Heart left ventricle (tissue), 13 donors: ENCODE results near the gene SEMA6A.

ENCODE experiments used
- POLR2A ChIP-seq, 2 donors: fragments of 450-650 bp; IDR thresholded peaks; one replicate each; pipeline ENCODE4 v1.6.1; 2017; ENCODE audit warnings: antibody characterized with exemption in 2 of 2, mild to moderate bottlenecking in 2 of 2, moderate library complexity in 2 of 2
- TF ChIP-seq, protein P1 (sequence below), 12 donors: fragments of 200-600 bp; sonication (generic) in 4 of 12; IDR thresholded peaks; one replicate each; pipeline versions ENCODE4 v1.5.0 to v1.8.0; 2018 to 2022; ENCODE audit warnings: antibody characterized with exemption in 12 of 12, mild to moderate bottlenecking in 5 of 12
- donor health status: ischemic (EF 13 %, LVEDD 7.1; RV severe dilation, severe dysfunction).
- donor health status: DM: no; HTN: yes; CAD: no.
- donor health status: DM: no; HTN: no; CAD: no.
- donor health status: ischemic (EF 25% LVEDD 6.9; RV normal size, moderate dysfunction).
- donor health status: ischemic (EF 25% LVEDD 5.7; RV mildly dilated, moderate dysfunction).
- donor health status: ischemic (EF 35%, LVEDD 5.7; RV mildly dilated, moderate dysfunction).
- donor health status: nonischemic (EF 11% LVEDD 7.7; RV severe dilation, severe dysfunction).
- donor health status: DM: yes; HTN: yes; CAD: no.
- donor health status: PGD.
- donor health status: ischemic (EF 29% LVEDD 5.4; RV normal size, mild dysfunction).
- donor health status: nonischemic (EF 23%, LVEDD 6.1; RV moderate dilation, normal function).

DNA sequence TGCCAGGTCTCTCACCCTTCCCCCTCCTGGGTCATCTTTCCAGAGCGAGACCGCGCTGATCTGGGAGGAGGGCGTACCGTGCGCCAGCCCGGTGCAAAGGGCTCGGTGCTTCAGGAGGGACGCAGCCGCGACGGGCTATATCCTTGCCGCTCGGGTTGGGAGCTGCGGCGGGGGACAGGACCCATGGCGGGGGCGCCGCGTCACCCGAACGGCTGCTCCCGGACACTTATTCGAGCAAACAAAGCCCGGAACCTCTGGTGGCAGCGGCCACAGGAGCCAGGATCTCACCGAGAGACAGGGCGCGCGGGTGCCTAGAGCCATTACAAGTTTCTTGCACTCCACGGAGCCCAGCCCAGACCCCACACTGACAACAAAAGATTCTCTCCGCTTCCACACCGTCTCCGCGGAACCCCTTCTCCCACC, 1.3 kb downstream of the SEMA6A start:
- TF ChIP-seq, protein P1, sequence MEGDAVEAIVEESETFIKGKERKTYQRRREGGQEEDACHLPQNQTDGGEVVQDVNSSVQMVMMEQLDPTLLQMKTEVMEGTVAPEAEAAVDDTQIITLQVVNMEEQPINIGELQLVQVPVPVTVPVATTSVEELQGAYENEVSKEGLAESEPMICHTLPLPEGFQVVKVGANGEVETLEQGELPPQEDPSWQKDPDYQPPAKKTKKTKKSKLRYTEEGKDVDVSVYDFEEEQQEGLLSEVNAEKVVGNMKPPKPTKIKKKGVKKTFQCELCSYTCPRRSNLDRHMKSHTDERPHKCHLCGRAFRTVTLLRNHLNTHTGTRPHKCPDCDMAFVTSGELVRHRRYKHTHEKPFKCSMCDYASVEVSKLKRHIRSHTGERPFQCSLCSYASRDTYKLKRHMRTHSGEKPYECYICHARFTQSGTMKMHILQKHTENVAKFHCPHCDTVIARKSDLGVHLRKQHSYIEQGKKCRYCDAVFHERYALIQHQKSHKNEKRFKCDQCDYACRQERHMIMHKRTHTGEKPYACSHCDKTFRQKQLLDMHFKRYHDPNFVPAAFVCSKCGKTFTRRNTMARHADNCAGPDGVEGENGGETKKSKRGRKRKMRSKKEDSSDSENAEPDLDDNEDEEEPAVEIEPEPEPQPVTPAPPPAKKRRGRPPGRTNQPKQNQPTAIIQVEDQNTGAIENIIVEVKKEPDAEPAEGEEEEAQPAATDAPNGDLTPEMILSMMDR (IDR thresholded peaks at IDR 0.05): no peak
- no peak for TF ChIP-seq POLR2A (IDR thresholded peaks at IDR 0.05)
